Measurements from ENCODE around the gene SRPRB.

Gene SRPRB

GRCh38 chr3:133866141-133866540 lies 60.5 kb downstream of the SRPRB start:
- DNase-seq (ENCODE audit: low read depth): no peak

DNA sequence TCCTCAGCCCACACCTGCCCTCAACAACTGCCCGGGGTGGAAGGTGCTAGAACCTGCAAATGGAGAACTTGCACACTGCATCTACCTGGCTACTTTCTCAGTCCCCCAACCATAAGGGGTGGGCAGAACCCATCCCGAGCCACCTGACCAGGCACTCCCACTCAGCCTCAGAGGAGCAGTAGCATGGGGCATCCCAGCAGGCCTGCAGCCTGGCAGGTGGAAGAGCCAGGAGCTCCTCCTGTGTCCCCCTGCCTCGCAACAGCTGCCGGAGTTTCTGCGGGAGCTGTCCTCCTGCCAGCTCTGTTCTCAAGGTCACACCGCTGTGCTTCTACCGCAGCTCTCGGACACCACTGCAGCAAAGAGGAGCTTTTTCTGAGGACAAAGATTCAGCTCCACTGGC lies 62.6 kb downstream of the SRPRB start:
- DNase-seq (ENCODE audit: low read depth): no peak

DNA sequence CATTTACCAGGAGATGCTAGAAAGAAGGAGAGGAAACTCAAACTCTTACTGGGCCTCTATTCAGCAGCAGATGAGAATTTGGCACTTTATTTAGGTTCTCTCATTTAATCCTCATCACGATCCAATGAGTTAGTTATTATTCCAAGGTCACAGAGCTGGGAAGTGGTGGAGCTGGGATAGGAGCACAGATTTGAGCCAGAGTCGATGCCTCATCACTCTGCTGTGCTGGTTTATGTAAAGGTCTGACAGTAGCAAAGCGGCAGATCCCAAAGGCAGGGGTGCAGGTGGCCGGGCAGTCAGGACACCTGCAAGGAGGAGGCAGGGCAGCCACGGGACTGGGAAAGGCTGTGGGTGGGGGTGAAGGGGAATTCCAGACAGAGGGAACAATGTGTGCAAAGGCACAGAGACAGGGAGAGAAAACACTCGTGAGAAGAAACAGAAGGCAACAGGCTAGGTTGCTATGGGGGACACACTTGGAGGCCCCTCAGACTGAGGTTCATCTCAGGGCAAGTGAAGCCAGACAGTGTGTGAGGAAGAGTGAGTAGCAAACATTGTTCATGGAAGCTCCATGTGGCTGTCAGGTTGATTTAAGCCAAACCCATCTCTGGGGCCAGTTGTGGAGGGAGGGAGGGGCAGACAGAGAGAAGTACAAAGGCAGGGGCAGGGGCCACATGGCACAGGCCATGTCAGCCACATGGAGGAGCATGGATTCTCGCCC lies 63.3 kb downstream of the SRPRB start:
- DNase-seq (ENCODE audit: low read depth): no peak

DNA sequence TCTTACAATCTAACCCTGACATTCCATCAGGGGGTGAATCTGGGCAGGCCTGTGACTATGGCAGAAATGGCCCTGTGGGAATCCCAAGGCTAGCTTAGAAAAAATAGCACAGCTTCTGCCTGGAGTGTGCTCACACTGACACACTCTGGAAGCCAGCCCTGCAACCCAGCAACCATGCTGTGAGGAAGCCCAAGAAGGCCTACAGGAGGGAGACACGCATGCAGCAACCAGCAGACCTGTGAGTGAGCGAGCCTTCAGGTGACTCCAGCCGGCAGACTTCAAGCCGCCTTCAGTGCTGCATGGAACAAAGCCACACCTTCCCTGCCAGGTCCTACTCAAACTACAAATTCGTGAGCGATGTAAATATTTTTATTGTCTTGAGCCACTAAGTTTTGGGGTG lies 64.0 kb downstream of the SRPRB start:
- DNase-seq (ENCODE audit: low read depth): no peak

DNA sequence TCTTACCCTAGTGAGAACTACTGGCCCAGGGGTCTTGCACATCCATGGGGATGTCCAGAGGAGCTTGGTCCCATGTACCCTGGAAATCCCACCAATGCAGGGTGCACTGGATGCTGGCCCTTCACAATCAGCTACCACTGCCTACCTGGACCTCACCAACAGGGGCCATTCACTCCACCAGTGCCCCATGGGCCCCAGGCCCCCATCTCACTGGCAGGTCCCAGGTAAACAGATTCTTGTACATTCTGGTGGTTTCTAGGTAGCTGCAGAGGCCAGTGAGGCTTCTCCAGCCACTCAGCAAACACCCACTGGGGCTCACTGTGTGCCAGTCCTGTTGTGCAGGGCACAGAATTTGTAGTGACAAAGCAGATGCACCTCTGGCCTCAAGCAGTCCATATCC lies 65.2 kb downstream of the SRPRB start:
- DNase-seq (ENCODE audit: low read depth): no peak

Data from T follicular helper cell (primary cell).